HG02763 (cell line): ENCODE results near the gene CD72.
"Not testable (repeated sequence)": the region's sequence is repeated elsewhere in the genome, so short reads cannot be mapped to it uniquely, and the experiment has no call there.

ENCODE experiments used
- ATAC-seq: cut with Tn5 transposase; IDR thresholded peaks from one replicate; pipeline ENCODE4 v1.9.1; 2021; ENCODE audit warnings: mild to moderate bottlenecking, moderate library complexity; ENCODE audit not compliant: unreplicated experiment

Gene CD72

DNA sequence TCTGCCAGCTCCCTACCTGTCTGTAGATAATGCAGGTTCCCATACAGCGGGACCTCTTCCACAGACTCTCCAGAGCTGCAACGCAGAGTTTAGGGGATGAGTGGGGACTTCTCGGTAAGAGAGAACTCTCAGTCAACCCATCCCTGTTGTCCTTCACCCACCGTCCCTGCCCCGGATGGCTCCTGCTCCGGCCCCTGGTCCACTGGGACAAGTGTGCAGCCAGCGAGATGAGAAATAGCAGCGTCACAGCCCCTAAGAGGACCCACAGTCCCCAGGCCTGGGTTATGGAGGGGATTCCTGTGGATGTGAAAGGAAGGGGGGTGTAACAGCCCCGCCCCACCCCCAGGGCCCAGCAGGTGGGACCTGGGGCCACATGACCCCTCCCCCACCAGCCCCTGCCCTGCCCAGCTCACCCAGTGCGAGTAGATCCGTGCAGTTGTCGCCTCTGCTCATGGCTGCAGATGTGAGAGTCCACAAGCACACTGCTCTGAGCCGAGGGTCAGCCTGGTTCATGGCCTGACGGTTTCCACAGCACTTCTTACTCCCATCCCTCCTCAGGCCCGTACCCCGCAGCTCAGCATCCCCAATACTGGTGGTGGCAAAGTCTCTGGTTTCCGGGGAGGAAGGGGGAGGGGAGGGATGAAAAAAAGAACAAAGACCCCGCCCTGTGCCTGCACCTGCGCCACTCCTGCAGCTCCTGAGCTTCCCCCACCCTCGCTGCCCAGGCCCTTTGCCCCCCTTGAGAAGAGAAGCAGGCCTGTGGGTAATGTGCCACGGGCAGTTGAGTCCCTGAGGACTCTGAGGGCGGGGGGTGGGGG is 32.3 kb upstream of the CD72 start, which contains the start of gene SIT1:
TSS of gene SIT1 (minus strand) at position 591 of the 818 bp plus-strand sequence. CDS start at position 513, 78 bp downstream.
- no peak for ATAC-seq

GRCh38 chr9:35649431-35650340 is 31.5 kb upstream of the CD72 start:
- ATAC-seq = no peak

- peak; percentile 85 for ATAC-seq
Observed at GRCh38 chr9:35646533-35647265, 28.5 kb upstream of the CD72 start.

DNA sequence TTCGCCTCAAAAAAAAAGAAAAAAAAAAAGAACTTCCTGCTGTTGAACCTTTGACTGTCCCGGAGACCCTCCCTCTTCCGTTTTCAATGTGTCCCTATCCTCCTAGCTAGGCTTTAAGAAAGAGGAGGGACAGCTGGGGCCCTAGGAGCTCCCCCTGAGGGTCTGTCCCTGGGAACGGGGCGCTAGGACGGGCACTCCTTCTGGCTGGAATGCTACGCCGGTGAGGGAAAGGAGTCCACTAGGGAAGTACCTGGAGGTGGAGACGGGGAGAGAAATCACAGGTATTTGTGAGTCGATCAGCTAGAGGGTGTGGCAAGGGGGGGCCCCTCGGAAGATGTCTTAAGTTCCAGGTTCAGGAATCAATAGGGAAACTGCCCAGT is 27.9 kb upstream of the CD72 start:
- no peak for ATAC-seq

- ATAC-seq = not testable (repeated sequence)
Observed at GRCh38 chr9:35645736-35646135, 27.5 kb upstream of the CD72 start.

DNA sequence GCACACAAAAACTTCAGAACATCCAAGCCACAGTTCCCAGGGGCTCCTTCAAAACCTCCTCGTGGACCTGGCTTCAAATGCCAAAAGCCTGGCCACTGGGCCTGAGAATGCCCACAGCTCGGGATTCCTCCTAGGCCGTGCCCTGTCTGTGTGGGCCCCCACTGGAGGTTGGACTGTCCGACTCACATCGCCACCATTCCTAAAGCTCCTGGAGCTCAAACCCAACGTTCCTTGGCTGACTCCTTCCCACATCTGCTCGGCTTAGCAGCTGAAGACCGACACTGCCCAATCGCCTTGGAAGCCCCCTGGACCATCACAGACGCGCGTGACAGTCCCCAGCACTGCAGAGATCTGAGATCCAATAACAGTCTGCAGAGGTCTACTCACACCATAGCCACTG is 24.8 kb upstream of the CD72 start:
- ATAC-seq = no peak

GRCh38 chr9:35641478-35641877 is 23.3 kb upstream of the CD72 start:
- ATAC-seq = not testable (repeated sequence)

- not testable (repeated sequence) for ATAC-seq
Observed at GRCh38 chr9:35640431-35640830, 22.2 kb upstream of the CD72 start.

- ATAC-seq = no peak
Observed at GRCh38 chr9:35639631-35640030, 21.4 kb upstream of the CD72 start.

DNA sequence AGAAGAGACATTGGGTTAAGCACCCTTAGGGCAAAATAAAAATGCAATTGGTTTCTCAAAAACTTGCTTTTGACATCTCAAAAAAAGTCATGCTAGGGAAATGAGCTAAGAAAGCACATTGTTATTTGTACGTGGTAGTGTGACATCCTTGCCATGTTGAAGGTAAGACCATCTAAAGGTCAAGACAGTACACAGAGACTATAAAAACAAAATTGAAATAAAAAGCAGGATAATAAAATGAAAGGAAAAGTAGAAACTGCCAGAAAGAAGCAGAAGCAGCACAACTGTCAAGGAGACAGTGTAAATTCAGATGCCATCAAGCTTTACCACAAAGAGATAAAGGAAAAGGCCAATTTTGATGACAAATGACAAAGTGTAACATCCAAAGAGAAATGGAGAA is 21.0 kb upstream of the CD72 start:
- ATAC-seq = not testable (repeated sequence)

DNA sequence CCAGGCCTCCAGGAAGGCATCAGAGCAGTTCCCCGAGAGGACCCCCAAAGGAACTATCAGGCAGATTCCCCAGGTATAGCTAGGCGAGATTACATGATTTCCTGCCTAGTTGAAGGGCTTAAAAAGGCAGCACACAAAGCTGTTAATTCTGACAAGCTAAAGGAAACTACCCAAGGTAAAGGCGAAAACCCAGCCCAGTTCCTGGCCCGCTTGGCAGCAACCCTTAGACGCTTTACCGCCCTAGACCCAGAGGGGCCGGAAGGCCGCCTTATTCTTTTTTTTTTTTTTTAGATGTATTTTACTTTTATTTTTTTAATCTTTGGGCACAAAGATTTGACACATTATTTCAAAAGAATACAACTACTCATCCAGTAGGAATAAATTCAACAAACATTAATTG is 20.5 kb upstream of the CD72 start:
- not testable (repeated sequence) for ATAC-seq

- not testable (repeated sequence) for ATAC-seq
Observed at GRCh38 chr9:35637427-35637955, 19.3 kb upstream of the CD72 start.

GRCh38 chr9:35636877-35637246 is 18.6 kb upstream of the CD72 start:
- not testable (repeated sequence) for ATAC-seq

GRCh38 chr9:35636135-35636876 is 18.1 kb upstream of the CD72 start:
- no peak for ATAC-seq

DNA sequence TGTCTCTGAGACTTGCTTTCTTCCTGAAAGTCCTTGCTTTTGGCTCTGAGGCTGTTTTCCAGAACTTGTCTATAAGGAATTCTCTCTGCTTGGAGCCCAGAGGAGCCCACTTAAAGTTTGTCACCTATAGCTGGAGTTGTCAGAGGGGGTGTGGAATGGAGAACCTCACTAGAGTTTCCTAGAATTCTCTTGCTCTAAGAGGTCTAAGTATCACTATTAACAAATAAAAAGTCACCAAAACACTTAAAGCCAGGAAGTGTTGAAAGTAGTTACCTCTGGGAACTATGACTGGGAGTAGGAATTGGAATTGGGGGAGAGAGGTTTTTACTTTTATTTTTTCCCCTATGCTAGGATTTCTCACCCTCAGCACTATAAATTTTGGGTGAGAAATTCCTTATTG is 17.5 kb upstream of the CD72 start:
- ATAC-seq = no peak

GRCh38 chr9:35629597-35629996 is 11.4 kb upstream of the CD72 start:
- ATAC-seq = no peak

DNA sequence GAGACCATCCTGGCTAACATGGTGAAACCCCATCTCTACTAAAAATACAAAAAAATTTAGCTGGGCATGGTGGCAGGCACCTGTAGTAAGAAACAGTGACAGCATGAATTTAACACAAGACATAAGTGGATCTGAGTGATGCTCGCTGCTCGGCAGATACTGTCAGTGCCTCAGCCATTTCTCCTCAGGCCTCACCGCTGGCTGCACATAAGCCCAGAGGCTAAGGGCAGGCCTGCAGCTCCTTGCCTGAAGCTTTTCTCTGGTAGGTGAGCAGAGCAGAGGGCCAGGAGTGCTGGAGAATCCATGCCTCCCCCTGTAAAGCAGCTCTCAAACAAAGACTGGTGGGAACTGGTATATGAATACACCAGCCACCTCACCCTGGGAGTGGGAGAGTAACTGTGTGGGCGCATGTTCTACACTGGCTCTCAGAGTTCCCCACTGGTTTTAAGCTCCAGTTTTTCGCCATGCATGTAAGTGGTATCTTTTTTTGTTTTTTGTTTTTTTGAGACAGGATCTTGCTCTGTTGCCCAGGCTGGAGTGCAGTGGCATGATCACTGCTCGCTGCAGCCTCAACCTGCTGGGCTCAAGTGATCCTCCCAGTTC is 10.3 kb upstream of the CD72 start:
- no peak for ATAC-seq

DNA sequence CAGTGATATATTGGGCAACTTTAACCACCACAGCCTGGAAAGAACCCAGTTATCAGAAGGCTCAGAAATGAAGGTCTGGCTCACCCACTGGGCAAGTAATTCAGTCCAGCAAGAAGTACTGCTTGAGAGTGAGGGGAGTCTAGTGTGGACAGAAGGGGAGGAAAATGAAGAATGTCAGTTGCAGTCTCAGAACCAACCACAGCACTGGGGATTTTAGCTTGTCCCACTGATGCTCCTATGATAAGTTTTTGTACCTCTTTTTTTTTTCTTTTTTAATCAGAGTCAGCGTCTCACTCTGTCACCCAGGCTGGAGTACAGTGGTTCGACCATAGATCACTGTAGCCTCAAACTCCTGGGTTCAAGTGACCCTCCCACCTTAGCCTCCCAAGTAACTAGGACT is 9.4 kb upstream of the CD72 start:
- ATAC-seq = no peak

- peak; percentile 66 for ATAC-seq
Observed at GRCh38 chr9:35619800-35620158, 1.6 kb upstream of the CD72 start.
